NAMALWA (cell line): ENCODE measurements around the gene IL1A.

Source experiments
- DNase-seq: peaks from one replicate; pipeline ENCODE4 v3.0.0-alpha.2; 2015; ENCODE audit warnings: low spot score

IL1A gene

DNA sequence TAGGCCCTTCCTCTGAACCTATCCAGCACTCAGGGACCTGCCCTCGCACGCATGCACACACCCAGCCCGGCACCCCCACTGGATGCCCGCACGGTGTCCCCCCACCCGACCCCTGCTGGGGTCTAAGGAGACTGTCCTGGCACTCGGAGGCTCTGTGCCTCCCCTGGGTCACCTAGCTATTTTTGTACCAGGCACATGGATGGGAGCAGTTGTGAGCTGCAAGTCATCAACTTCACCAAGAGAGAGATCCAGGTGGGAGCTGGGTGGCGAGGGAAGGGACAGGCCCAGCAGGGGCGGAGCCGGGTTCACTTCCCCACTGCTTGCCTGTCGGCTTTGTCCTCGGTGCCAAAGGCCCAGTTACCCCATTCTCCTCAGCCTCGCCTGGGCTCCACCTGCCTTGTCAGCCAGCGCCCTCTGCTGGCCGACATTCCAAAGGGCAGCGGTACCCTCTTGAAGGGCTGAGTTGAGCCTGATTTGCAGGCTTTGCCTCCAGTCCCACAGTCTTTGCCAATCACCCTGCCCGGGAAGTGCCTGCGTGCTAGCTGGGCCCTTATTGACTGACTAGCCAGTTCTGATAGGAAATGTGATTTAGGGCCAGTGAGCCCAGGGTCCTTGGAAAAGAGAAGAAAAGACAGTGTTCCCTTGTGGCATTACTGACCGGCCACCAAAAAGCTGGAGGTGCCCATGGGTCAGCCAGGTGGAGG is 57.7 kb downstream of the IL1A start:
- peak; percentile 94 for DNase-seq

DNA sequence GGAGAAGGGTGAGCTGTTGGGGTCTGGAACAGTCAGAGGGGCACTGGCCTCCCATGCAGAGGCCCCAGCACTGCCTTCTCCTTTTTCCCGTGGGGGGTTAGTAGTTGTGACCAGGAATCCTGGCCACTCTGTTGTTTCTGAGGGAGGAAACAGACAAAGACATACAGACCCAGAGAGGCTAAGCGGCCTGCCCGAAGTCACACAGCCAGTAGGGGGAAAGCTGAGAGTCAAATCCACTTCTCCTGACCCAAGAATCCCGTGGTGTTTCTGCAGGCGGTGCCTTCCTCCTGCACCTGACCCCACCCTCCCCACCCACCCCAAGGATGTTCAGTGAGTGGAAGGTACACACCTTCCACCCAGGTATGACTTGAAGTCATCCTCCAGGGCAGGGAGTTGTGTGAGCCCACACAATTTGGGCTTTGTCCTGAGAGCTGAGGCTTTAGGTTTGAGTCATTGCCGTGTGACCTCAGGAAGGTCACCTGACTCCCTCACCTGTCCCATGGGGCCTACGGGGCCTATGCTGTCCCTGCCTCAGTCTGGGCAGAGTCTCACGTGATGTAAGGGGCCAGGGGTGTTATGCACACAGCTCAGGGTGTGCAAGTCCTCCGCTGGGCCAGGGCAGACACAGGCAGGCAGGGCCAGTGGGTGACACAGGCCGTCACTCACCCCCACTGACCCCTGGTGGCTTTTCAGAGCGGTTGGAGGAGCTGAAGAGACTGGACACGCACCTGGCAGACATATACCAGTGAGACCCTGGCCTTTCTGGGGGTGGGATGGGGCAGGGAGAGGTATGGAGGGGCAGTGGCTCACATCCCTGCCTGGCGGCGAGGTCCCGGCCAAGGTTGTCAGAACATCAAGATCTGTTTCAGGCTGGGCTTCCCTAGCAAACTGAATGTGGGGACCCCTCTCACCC is 58.5 kb downstream of the IL1A start:
- peak; percentile 12 for DNase-seq

DNA sequence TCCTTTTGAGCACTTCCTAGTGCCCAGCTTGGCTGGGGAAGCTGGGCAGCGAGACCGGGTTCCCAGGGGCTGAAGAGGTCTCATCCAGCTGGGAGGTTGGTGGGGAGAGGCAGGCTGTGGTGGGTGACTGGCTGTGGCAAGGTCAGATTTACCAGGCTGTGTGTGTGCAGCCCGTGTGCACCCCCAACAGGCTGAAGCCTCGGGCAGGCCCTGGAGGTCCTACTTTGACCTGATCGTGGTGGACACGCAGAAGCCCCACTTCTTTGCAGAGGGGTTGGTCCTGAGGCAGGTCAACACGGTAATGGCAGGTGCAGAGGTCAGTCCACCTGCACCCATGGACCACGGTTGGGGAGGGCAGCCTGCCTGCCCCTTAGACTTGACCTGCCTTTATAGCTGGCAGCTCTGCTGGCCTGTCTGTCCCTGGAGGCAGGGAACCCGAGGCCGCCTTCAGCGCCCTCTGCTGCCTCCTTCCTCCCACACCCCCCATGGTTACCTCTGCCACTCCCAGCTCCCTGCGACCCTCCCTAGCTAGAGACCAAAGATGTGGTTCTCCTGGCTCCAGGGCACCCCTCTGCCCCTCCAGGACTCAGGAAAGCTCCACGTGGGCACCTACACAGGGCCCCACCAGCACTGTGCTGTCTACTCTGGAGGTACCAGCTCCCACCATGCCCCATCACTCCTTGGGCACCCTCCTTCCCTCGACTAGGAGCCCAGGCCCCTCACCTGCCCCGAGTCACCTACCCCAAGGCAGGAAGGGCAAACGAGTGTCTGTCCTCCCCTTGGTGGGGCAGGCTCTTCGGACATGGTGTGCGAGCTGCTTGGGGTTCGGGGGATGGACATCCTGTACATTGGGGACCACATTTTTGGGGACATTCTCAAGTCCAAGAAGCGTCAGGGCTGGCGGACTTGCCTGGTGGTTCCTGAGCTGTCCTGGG is 59.4 kb downstream of the IL1A start:
- DNase-seq, result peak; percentile 15

DNA sequence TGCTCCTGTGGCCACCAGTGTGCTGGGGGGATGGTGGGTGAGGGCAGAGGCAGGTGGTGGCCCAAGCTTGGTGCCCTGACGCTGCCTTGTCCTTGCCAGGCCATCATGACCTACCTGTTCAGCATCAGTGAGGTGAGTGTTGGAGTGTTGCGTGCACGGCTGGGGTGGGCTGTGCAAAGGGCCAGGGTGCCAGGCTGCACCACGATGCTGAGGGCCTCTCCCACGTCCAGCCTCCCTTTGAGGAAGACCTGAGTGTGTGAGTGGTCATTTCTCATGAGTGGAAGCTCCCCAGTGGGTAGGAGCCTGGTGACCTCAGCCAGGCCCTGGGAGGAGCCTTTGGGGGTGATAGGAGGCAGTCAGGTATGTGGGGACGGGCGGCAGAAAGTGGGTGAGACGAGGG is 60.3 kb downstream of the IL1A start:
- DNase-seq, result no peak
